Measurements from ENCODE around the gene MYO3B.

DNA sequence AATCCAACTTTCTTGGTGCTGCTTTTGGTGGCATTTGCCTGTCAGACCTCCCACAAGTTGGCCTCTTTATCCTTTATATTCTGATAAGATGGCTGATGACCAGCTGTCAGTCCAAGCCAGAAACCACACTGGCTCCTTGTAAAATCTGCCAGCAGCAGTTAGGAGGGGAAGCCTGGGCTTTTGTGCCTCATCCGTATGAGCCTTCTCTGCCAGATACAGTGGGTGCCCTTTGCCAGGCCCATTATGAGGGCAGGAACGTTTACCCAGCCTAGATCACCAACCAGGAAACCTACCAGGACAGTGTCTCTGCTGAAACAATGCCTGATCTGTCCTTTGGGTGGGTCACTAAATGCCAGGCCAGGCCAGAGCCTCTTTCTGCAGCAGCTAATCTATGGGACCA is 334.3 kb downstream of the MYO3B start:
- TF ChIP-seq CTCF (IDR thresholded peaks at IDR 0.05) (no peak), POLR2A (IDR thresholded peaks at IDR 0.05) (no peak)

Data from body of pancreas (tissue), 4 donors.